Kidney (tissue), 14 donors: Measurements from ENCODE around the gene LZTFL1. TPM values are rescaled to one million over a fixed set of nuclear protein-coding genes. Genes with fewer than 3 reads are reported as not detected.

ENCODE experiments used
- DNase-seq, 5 donors: peaks; one replicate each; pipeline ENCODE4 v3.0.0-alpha.2; 2013 to 2020
- FAIRE-seq: peaks from 2 replicates; lab custom pipeline; 2012; peaks lifted over from hg19 to GRCh38; lab: Jason Lieb, UNC
- H3K27ac ChIP-seq, 2 donors: one replicate each; pipeline ENCODE4 v1.7.0; 2013; ENCODE audit warnings: low read depth in 2 of 2, low read length in 2 of 2, inconsistent platforms in 1 of 2
- H3K27me3 ChIP-seq: one replicate; pipeline ENCODE4 v1.7.1; 2013; ENCODE audit warnings: low read length, inconsistent platforms; ENCODE audit not compliant: control insufficient read depth, insufficient read depth
- H3K36me3 ChIP-seq, 3 donors: one replicate each; pipeline versions ENCODE4 v1.7.0 to v1.7.1; 2013; ENCODE audit warnings: low read length in 3 of 3, control low read depth in 1 of 3, inconsistent platforms in 1 of 3; ENCODE audit not compliant: insufficient read depth in 3 of 3, control insufficient read depth in 2 of 3
- H3K4me1 ChIP-seq, 3 donors: one replicate each; pipeline versions ENCODE4 v1.7.0 to v1.7.1; 2013; ENCODE audit warnings: low read length in 3 of 3, inconsistent platforms in 1 of 3, low read depth in 1 of 3; ENCODE audit not compliant: control insufficient read depth in 2 of 3, insufficient read depth in 2 of 3
- H3K4me3 ChIP-seq, 3 donors: one replicate each; pipeline versions ENCODE4 v1.7.0 to v1.8.1; 2013; ENCODE audit warnings: low read length in 3 of 3, control low read depth in 1 of 3, inconsistent platforms in 1 of 3
- H3K9ac ChIP-seq, 3 donors: one replicate each; pipeline versions ENCODE4 v1.7.0 to v1.7.1; 2013; ENCODE audit warnings: low read length in 3 of 3, control low read depth in 1 of 3, inconsistent platforms in 1 of 3
- H3K9me3 ChIP-seq, 3 donors: one replicate each; pipeline versions ENCODE4 v1.7.0 to v1.7.1; 2013; ENCODE audit warnings: low read length in 3 of 3, control low read depth in 1 of 3, inconsistent platforms in 1 of 3; ENCODE audit not compliant: control insufficient read depth in 2 of 3, insufficient read depth in 1 of 3
- intact Hi-C: fragments of 100-400 bp; cut with DNase I; formaldehyde crosslinking; loops from one replicate; pipeline ENCODE4 v1.11.1; 2022
- polyA plus RNA-seq: library from polyadenylated mRNA; stranded (reverse); fragments of 350-450 nt; fragmentation: Illumina TruSeq; extraction: RNeasy Lipid Tissue Mini Kit (QIAGEN cat#74804); gene quantifications from one replicate; pipeline ENCODE4 v1.2.3, GENCODE V29; 2014; ENCODE audit warnings: low read depth, low replicate concordance; ENCODE audit not compliant: insufficient read depth
- total RNA-seq: library from RNA; stranded (reverse); fragmentation: NEBNext Ultra II Directional; extraction: Animal tissue kit (Norgen Biotek cat#: 25700); gene quantifications from one replicate; pipeline ENCODE4 v1.2.1, GENCODE V29; 2021
- TF ChIP-seq, protein P1 (sequence below): IDR thresholded peaks from 3 replicates; pipeline ENCODE4 v1.5.1; 2012; ENCODE audit warnings: mild to moderate bottlenecking, moderate library complexity, borderline replicate concordance; ENCODE audit not compliant: insufficient read depth; ENCODE audit errors: extremely low read depth
- donor health status: control.
- donor health status: control.
- donor health status: control.
- donor health status: control.
- donor health status: control.
- donor health status: DM: yes; HTN: yes; CAD: no.
- donor health status: Normal renal cell carcinoma (clear cell type).

The LZTFL1 gene
- total and polyA plus RNA-seq, 2 donors from 2014 or later, result 13.9 to 30.9 TPM

DNA sequence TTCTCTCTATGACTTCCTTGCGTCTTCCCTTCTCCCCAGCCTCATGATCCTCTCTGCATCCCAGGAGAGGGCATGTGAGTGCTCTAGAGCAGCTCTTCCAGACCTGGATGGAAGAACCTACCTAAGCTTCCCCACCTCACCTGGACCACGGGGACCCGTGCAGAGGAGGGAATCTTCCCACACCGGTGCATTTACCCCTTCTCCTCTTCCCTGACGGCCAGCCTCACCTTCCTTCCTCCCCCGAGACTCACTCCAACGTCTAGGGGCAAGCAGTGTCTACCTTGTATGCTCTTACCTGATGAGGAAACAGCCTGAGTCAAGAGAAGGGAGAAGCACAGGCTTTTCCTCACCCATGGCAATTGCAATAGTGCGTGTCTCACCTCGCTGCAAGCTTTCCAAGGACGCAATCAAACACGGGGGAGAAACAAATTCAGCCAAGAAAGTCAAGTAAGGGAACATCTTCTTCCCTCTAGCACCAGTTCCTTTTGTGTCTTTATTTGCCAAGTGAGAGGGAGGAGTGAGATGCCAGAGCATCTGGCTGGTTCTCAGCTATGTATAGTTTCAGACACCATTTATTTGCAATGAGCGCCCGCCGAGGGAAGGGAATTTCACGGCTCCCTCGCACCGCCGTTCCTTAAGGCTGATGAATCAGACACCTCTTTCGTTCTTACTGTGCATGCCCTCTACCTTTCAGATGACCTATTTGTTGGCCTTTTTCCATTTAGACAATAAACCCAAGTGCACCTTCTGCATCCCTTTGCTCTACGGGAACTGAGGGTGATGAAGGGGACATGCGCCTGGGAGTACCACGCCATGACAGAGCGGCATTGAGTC, 42.7 kb upstream of the LZTFL1 start:
- intact Hi-C loops, result no loop called here
- TF ChIP-seq, protein P1, sequence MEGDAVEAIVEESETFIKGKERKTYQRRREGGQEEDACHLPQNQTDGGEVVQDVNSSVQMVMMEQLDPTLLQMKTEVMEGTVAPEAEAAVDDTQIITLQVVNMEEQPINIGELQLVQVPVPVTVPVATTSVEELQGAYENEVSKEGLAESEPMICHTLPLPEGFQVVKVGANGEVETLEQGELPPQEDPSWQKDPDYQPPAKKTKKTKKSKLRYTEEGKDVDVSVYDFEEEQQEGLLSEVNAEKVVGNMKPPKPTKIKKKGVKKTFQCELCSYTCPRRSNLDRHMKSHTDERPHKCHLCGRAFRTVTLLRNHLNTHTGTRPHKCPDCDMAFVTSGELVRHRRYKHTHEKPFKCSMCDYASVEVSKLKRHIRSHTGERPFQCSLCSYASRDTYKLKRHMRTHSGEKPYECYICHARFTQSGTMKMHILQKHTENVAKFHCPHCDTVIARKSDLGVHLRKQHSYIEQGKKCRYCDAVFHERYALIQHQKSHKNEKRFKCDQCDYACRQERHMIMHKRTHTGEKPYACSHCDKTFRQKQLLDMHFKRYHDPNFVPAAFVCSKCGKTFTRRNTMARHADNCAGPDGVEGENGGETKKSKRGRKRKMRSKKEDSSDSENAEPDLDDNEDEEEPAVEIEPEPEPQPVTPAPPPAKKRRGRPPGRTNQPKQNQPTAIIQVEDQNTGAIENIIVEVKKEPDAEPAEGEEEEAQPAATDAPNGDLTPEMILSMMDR, result no peak
- Histone ChIP-seq H3K4me3 (no peak overlapping the region), H3K27me3 (no peaks in the 10 kb centered on the region), H3K4me1 (no peaks in the 10 kb centered on the region), H3K36me3 (no peaks in the 10 kb centered on the region), H3K9me3 (no peaks in the 10 kb centered on the region), H3K27ac (no peak overlapping the region), H3K9ac (no peak overlapping the region)
- DNase-seq (no peak), FAIRE-seq (no peak)

- no peaks in the 10 kb centered on the region for H3K36me3 ChIP-seq
- no peak overlapping the region for H3K4me3 ChIP-seq
- TF ChIP-seq, protein P1, result no peak
- no peaks in the 10 kb centered on the region for H3K27me3 ChIP-seq
- no peaks in the 10 kb centered on the region for H3K4me1 ChIP-seq
- FAIRE-seq (no peak), DNase-seq (peak in 1 of 5 donors; percentile 4)
- no peak overlapping the region for H3K27ac ChIP-seq
- no peak overlapping the region for H3K9ac ChIP-seq
- intact Hi-C loops, result no loop called here
- no peaks in the 10 kb centered on the region for H3K9me3 ChIP-seq
Observed at GRCh38 chr3:45881078-45882022, 39.4 kb upstream of the LZTFL1 start.

DNA sequence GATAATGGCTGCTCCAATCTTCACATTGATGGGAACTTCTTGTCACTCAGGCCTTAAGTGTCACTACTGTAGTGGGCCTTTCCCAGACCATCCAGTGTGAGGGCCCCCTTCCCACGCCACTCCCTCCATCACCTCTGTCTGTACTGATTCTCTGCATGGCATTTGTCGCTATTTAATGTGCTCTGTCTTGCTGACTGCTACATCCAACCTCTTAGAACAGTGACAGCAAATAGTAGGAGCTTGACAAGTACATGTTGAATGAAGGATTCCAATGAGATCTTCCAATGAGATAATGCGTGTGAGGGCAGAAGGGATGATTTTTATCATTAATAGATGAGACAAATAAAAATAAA, 38.8 kb upstream of the LZTFL1 start:
- TF ChIP-seq, protein P1, result no peak
- no peak for FAIRE-seq

More for the DNA sequence above, 38.8 kb upstream of the LZTFL1 start:
- DNase-seq, result no peak
- Histone ChIP-seq H3K27ac (no peak overlapping the region), H3K4me3 (no peak overlapping the region), H3K9me3 (no peaks in the 10 kb centered on the region), H3K9ac (no peak overlapping the region), H3K27me3 (no peaks in the 10 kb centered on the region), H3K36me3 (no peaks in the 10 kb centered on the region), H3K4me1 (no peaks in the 10 kb centered on the region)
- intact Hi-C loops, result no loop called here
